ENCODE data around the gene PLA2G3. TPM values are rescaled to one million over a fixed set of nuclear protein-coding genes. Genes with fewer than 3 reads are reported as not detected.

The PLA2G3 gene
- total and polyA plus RNA-seq, 2 of the 13 experiments (the other 11 are each of a cell fraction or from before 2014, with no cell fraction given), result 0.12 to 0.42 TPM

GRCh38 chr22:31124290-31124689 lies 16.0 kb downstream of the PLA2G3 start:
- BruUV-seq (replicated peaks), result no TSS peak
- no peaks in the 10 kb centered on the region for H3K9me3 ChIP-seq (ENCODE audit: low read length)
- WGBS (ENCODE audit: low lambda C conversion rate), result 17% methylated on average over 2 of the region's 3 CpGs
- in situ Hi-C loops (cut with HindIII; ENCODE audit: extremely low pct_ligation_motif_present, low pct_unique_long_range_greater_than_20kb), result no loop called here
- H3K79me2 ChIP-seq (ENCODE audit: insufficient read depth, low read length), result no peaks in the 10 kb centered on the region
- TF ChIP-seq ZNF383 (CRISPR knock-in tag; IDR thresholded peaks at IDR 0.05; ENCODE audit: borderline replicate concordance) (no peak), KIAA2018 (CRISPR knock-in tag; IDR thresholded peaks at IDR 0.05; ENCODE audit: borderline replicate concordance) (no peak), STAG1 (CRISPR knock-in tag; IDR thresholded peaks at IDR 0.05) (no peak), MAZ (IDR thresholded peaks at IDR 0.05; ENCODE audit: borderline replicate concordance, low read depth, low read length) (no peak), MAZ (CRISPR knock-in tag; IDR thresholded peaks at IDR 0.05; ENCODE audit: low read depth) (no peak), ZNF552 (CRISPR knock-in tag; IDR thresholded peaks at IDR 0.05; ENCODE audit: borderline replicate concordance) (no peak), MIXL1 (CRISPR knock-in tag; IDR thresholded peaks at IDR 0.05) (no peak), FOXA3 (CRISPR knock-in tag; IDR thresholded peaks at IDR 0.05) (no peak), ZMYM2 (CRISPR knock-in tag; IDR thresholded peaks at IDR 0.05) (no peak), EHMT2 (IDR thresholded peaks at IDR 0.05; ENCODE audit: borderline replicate concordance, low read depth, low read length) (no peak), ZFP90 (CRISPR knock-in tag; IDR thresholded peaks at IDR 0.05; ENCODE audit: borderline replicate concordance) (no peak)
- TF ChIP-seq, protein P1, sequence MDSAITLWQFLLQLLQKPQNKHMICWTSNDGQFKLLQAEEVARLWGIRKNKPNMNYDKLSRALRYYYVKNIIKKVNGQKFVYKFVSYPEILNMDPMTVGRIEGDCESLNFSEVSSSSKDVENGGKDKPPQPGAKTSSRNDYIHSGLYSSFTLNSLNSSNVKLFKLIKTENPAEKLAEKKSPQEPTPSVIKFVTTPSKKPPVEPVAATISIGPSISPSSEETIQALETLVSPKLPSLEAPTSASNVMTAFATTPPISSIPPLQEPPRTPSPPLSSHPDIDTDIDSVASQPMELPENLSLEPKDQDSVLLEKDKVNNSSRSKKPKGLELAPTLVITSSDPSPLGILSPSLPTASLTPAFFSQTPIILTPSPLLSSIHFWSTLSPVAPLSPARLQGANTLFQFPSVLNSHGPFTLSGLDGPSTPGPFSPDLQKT (CRISPR knock-in tag; IDR thresholded peaks at IDR 0.05; ENCODE audit: borderline replicate concordance), result no peak
- TF ChIP-seq, protein P2, sequence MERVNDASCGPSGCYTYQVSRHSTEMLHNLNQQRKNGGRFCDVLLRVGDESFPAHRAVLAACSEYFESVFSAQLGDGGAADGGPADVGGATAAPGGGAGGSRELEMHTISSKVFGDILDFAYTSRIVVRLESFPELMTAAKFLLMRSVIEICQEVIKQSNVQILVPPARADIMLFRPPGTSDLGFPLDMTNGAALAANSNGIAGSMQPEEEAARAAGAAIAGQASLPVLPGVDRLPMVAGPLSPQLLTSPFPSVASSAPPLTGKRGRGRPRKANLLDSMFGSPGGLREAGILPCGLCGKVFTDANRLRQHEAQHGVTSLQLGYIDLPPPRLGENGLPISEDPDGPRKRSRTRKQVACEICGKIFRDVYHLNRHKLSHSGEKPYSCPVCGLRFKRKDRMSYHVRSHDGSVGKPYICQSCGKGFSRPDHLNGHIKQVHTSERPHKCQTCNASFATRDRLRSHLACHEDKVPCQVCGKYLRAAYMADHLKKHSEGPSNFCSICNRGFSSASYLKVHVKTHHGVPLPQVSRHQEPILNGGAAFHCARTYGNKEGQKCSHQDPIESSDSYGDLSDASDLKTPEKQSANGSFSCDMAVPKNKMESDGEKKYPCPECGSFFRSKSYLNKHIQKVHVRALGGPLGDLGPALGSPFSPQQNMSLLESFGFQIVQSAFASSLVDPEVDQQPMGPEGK (CRISPR knock-in tag; IDR thresholded peaks at IDR 0.05), result no peak
- DNase-seq (ENCODE audit: low spot score) (no peak), ATAC-seq (no peak), FAIRE-seq (no peak)
- H2AFZ ChIP-seq (ENCODE audit: low read length), result no peak overlapping the region
- H3K4me1 ChIP-seq (ENCODE audit: insufficient read depth, low read length), result peaks cover 33% of the 10 kb centered on the region
- POLR2A ChIA-PET, result no interaction called here
- no peak overlapping the region for H3K4me3 ChIP-seq (replicated peaks in 1 of 3; ENCODE audit: insufficient read depth in 1 of 3, low read depth in 2 of 3, low read length in 3 of 3)
- no peak overlapping the region for H3K27ac ChIP-seq (ENCODE audit: extremely low read length, insufficient read depth, low read length)
- H3K27me3 ChIP-seq (ENCODE audit: control insufficient read depth in 1 of 2, insufficient read depth in 2 of 2, low read length in 2 of 2), result peaks cover 1 to 25% of the 10 kb centered on the region in 2 experiments; a peak in 4 of 5 replicates
- no peaks in the 10 kb centered on the region for H4K20me1 ChIP-seq (ENCODE audit: insufficient read depth, low read length)
- H3K4me2 ChIP-seq (ENCODE audit: low read depth, low read length), result no peak overlapping the region
- intact Hi-C loops (cut with micrococcal nuclease; ENCODE audit: unreplicated experiment), result no loop called here
- H3K36me3 ChIP-seq (replicated peaks in 1 of 2; ENCODE audit: control insufficient read depth in 1 of 2, insufficient read depth in 2 of 2, low read length in 2 of 2), result no peaks in the 10 kb centered on the region
- no peak overlapping the region for H3K9ac ChIP-seq (ENCODE audit: insufficient read depth, low read depth, low read length)
- CTCF ChIA-PET (ENCODE audit: low intra/inter-chr PET ratio, low total read pairs), result no interaction called here
